ENCODE data around the gene MAFF.
"Not testable (repeated sequence)": the region's sequence is repeated elsewhere in the genome, so short reads cannot be mapped to it uniquely, and the experiment has no call there.

Gene MAFF

GRCh38 chr22:38201711-38202436, at the start of gene MAFF:
Gene MAFF (plus strand): TSS chr22:38201994. CDS start chr22:38213854, 11,860 bp downstream.
- DNase-seq (ENCODE audit: low read depth): peak; percentile 88

GRCh38 chr22:38153821-38154562, 47.8 kb upstream of the MAFF start:
- DNase-seq (ENCODE audit: low read depth): no peak

- DNase-seq (ENCODE audit: low read depth): not testable (repeated sequence)
These were observed 47.3 kb upstream of the MAFF start for GRCh38 chr22:38154563-38154915.

DNA sequence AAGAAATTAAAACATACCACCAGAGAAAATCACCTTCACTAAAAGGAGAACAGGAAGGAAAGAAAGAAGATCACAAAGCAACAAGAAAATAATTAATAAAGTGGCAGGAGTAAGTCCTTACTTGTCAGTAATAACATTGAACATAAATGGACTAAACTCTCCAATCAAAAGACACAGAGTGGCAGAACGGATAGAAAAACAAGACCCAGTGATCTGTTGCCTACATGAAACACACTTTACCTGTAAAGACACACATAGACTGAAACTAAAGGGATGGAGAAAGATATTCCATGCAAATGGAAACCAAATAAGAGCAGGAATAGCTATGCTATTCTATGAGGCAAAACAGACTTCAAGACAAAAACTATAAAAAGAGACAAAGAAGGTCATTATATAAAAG, 46.1 kb upstream of the MAFF start:
- DNase-seq (ENCODE audit: low read depth): no peak

DNA sequence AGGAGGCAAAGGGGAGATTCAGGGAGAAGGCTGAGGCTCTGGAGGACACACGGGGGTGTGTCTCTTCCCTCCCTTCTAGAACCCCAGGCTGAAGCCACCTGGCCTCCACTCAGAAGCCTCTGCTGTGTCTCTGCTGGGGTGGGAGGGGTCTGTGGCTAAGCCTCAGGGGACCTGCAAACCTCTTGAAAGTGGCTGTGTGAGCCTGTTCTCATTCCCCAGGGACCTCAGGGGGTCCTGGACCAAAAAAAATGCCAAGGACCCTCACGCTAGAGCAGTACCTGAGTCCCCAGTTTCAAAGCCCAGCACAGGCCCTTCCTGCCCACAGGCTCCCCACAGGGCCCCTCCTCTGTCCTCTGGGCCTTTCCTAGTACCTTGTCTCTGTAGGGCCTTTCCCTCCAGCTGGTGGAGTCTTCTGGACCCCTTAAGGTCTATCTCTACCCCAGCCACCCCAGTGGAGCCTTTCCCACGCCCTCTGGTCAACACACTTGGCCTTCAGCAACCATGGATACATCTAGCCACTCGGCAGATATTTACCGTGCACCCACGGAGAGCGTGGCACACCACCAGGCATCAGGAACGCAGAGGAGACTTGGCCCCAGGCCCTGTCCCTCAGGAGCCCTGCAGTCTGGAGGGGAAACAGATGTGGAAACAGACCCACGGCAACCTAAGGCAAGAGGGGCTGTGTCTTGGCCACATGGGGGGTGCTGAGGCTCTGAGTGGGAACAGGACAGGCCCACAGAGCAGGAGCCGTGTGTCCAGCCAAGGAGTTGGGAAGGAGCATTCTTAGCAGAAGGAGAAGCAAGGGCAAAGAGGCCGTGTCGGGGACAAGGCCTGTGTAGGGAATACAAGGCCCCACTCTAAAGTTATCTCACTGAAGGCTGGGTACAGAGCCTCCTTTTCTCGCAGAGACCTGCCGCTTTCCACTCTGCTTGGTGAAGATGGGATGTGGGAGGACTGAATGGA, 38.6 kb upstream of the MAFF start:
- DNase-seq (ENCODE audit: low read depth): no peak

GRCh38 chr22:38163844-38164550, 37.8 kb upstream of the MAFF start:
- no peak for DNase-seq (ENCODE audit: low read depth)

DNA sequence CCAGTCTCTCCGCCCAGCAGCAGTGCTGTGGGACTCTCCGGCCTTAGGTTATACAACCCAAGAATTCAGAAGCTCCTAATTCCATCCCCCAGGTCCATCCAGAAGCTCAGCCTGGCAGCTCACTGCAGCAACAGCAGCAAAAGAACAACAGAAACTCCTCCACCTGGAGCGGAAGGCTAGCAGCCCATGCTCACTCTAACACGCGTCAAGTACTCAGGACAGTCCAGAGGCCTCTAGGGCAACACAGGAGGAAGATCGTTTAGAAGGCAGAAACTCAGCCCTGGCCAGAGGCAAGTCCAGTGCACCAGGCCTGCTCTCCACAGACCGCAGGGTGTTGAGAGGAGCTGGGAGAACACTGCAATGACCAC, 37.3 kb upstream of the MAFF start:
- DNase-seq (ENCODE audit: low read depth): no peak

DNA sequence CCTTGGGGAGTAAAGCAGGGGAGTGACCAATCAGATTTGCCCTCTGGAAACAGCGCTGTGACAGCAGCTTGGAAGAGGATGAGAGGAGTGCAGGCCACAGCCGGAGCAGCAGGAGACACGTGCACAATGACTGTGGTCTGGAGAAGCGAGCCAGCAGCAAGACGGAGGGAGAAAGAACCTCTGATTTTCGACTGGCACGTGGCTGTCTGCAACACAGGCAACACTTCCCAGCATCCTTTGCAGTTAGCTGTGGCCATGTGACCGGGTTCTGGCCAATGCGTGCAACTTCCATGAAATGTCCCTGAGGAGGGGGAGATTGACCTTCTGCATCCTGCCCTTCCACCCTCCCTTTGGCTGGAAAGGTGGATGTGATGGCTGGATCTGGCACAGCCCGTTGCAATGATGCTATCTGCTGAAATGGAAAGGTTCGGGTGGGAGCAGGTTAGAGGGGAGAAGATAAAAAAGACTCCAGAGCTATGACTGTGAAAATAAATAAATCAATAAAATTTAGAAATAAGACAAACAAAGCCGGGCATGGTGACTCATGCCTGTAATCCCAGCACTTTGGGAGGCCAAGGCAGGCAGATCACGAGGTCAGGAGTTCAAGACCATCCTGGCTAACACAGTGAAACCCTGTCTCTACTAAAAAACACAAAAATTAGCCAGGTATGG, 35.7 kb upstream of the MAFF start:
- DNase-seq (ENCODE audit: low read depth): no peak

DNA sequence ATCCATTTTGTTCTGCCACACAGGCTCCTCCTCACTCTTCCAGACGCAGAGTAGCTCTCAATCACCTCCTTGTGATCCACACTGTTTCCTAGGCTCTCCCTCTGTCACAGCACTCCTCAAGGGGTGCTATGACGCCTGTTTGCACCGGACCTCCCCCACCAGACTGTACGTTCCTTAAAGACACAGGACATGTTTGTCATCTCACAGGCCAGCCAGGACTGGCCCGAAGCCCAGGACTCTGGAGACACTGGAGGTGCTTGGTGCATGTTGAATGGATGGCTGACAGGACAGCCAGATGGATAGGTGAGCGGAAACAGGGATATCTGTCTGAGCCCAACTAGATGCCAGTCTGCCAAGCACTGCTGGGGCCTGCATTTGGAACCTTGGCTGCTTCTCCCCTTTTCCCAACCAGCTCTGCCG, 33.8 kb upstream of the MAFF start:
- DNase-seq (ENCODE audit: low read depth): no peak

DNA sequence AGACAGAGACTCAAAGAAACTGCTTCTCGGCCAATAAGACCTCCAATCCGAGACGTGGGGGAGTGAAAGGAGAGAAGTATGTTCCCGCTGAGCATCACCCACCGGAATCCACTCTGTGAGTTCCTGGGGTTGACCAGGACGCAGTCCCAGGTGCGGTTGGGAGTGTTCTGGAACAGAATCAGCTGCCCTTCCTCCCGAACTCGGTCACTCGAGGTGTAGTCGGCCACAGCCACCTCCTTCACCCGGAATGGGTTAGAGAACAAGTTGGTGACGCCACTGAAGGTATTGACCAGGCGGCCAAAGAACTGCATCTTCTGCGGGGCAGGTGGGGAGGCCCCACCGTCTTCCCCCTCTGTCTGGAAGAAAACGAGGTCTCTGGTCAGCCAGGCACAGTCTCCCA, 32.7 kb upstream of the MAFF start:
- no peak for DNase-seq (ENCODE audit: low read depth)

- DNase-seq (ENCODE audit: low read depth): no peak
These were observed 31.3 kb upstream of the MAFF start for GRCh38 chr22:38170469-38170868.

- DNase-seq (ENCODE audit: low read depth): no peak
These were observed 29.6 kb upstream of the MAFF start for GRCh38 chr22:38171927-38172831.

- DNase-seq (ENCODE audit: low read depth): peak; percentile 54
These were observed 28.8 kb upstream of the MAFF start for GRCh38 chr22:38172832-38173640.

DNA sequence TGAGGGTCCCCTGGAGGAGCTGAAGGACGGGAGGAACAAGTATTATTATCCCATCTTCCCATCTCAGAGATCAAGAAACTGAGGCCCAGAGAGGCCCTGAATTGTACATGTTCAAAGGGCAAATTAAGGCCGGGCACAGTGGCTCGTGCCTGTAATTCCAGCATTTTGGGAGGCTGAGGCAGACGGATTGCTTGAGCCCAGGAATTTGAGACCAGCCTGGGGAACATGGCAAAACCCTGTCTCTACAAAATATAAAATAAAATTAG, 28.2 kb upstream of the MAFF start:
- no peak for DNase-seq (ENCODE audit: low read depth)

DNA sequence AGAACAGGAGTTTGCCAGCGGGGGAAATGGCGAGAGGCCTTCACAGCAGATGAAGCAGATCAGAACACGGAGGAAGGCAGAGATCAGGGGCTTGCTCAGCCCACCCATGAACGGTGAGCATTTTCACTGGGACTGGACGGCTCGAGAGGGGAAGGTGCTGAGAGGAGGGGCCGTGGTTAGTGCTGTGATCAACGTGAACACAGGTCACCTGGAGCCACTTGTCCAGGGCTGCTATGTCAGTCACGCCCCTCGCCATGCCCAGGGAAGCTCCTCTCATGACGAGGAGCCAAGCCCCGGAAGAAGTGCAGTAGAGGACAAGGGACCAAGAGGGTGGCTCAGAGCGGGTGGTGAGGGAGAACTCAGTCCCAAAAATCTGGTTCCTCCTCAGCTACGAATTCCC, 27.2 kb upstream of the MAFF start:
- DNase-seq (ENCODE audit: low read depth): no peak

- DNase-seq (ENCODE audit: low read depth): no peak
These were observed 26.3 kb upstream of the MAFF start for GRCh38 chr22:38175206-38176118.

GRCh38 chr22:38176170-38176741, 25.5 kb upstream of the MAFF start:
- DNase-seq (ENCODE audit: low read depth): peak; percentile 34

DNA sequence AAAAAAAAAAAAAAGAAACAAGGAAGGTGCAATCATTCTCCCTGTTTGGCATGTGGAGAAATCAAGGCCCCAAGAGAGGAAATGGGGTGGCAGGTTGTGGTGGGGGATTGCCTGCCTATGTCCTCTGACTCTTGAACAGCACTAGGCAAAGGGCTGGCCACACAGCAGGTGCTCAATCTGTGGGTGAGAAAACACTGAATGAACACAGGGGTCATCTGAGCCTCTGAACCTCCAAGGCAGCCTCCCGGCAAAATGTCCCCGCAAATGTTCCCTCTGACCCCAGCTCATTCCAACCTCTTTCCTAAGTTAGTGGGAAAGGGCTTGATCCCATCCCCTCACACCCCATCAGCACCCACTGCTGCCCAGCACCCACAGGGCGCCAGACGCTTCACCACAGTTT, 24.8 kb upstream of the MAFF start:
- no peak for DNase-seq (ENCODE audit: low read depth)

Measured in stimulated activated CD8-positive, alpha-beta memory T cell treated with anti-CD3 and anti-CD28 coated beads, Interleukin-12 subunit alpha, Interleukin-12 subunit beta, amount 100 ng/mL, for 4 hours (primary cell).